T-helper 2 cell treated with Interferon-gamma antibody and Interleukin-4, amounts not matched to agents 100 ng/mL and 5 ng/mL, for 36 hours (primary cell): ENCODE data around the gene IKBIP. TPM values are rescaled to one million over a fixed set of nuclear protein-coding genes. Genes with fewer than 3 reads are reported as not detected.
"Not testable (repeated sequence)": the region's sequence is repeated elsewhere in the genome, so short reads cannot be mapped to it uniquely, and the experiment has no call there.

Experiments
- intact Hi-C: fragments of 100-400 bp; cut with micrococcal nuclease; formaldehyde crosslinking; loops from one replicate; pipeline ENCODE4 v1.15.1; 2023
- total RNA-seq: library from RNA; stranded (reverse); gene quantifications from 2 replicates; pipeline ENCODE4 v1.2.3, GENCODE V29; 2022

Gene IKBIP
- total RNA-seq, 1 donor from 2014 or later = 24.2 TPM

DNA sequence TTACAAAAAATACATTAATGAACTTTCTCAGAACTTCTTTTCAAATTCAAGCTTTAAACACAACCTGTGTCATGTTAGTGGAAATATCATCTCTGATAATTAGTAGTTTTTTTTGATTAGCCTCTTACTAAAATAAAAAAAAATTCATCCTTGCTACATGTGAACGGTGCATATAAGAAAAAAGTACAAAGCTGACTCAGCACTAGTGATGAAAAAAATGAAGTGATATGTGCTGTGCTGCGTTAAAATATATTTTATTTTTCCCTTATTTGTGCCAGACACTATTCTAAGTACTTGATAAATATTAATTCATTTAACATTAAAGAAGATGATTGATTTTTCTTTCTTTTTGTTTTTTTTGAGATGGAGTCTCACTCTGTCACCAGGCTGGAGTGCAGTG lies 7.5 kb downstream of the IKBIP start:
- intact Hi-C loops = no loop called here

- intact Hi-C loops = no loop called here
Observed at GRCh38 chr12:98635657-98636323, 8.8 kb downstream of the IKBIP start.

DNA sequence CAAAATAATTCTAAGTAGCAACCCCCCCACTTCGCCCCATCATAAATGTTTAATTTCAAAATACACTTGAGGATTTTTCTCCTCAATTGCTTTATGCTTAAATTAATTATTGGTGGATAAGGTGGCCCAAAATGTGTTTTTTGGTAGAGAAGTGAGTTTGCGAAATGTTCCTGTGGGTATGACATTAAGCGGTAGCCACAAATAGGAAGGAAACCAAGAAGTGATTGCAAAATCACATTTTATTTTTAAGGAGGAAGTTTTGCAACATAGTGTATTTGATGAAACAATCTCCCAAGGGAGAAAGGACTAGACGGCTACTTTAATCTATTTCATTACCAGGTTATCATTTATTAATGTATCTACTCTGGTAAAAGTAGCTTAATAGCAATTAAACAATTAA lies 25.6 kb downstream of the IKBIP start:
- intact Hi-C loops = no loop called here

- intact Hi-C loops = no loop called here
Observed at GRCh38 chr12:98612696-98613334, 31.8 kb downstream of the IKBIP start.

DNA sequence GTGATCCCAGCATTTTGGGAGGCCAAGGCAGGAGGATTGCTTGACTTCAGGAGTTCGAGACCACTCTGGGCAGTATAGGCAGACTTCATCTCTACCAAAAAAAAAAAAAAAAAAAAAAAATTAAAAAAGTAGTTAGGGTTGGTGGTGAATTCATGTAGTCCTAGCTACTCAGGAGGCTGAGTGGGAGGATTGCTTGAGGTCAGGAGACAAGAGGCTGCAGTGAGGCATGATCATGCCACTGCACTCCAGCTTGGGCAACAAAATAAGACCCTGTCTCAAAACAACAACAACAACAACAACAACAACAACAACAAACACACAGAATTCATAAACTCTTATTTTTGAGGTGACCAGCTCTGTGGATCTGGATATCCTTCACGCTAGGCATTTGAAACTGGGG lies 34.0 kb downstream of the IKBIP start:
- intact Hi-C loops = no loop called here

- intact Hi-C loops = no loop called here
Observed at GRCh38 chr12:98606359-98606988, 38.1 kb downstream of the IKBIP start.

DNA sequence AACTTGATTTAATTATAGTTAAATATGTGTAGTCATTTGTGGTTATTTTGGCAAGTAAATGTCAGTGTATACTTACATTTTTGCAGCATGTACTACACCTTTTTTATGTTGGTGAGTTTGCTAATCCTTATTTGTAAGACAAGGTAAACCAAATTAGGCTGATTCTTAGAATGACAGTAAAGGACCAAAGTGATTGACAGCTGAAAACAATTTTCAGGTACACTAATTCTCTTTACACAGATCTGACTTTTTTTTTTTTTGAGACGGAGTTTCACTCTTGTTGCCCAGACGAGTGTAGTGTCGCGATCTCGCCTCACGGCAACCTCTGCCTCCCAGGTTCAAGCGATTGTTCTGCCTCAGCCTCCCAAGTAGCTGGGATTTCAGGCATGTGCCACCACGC lies 42.7 kb downstream of the IKBIP start:
- intact Hi-C loops = no loop called here

DNA sequence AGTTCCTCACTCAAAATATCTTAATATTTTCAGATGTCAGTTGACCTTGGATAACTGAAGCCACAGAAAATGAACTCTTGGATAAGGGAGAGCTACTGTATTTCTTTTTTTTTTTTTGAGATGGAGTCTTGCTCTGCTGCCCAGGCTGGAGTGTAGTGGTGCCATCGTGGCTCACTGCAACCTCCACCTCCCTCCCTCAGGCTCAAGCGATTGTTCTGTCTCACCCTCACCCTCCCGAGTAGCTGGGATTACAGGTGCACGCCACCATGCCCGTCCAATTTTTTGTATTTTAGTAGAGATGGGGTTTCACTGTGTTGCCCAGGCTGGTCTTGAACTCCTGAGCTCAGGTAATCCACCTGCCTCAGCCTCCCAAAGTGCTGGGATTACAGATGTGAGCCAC lies 47.3 kb downstream of the IKBIP start:
- intact Hi-C loops = not testable (repeated sequence)

GRCh38 chr12:98595243-98595988 lies 49.2 kb downstream of the IKBIP start:
- intact Hi-C loops = no loop called here

GRCh38 chr12:98594050-98594835 lies 50.3 kb downstream of the IKBIP start:
- intact Hi-C loops = no loop called here

- intact Hi-C loops = loop anchor here (1.0 to 2.0 kb wide), 6 partner anchors 27 to 1687 kb away; partner anchors contain the start of genes APAF1, DEPDC4, NEDD1 and SCYL2
Observed at GRCh38 chr12:98593351-98594049, 51.1 kb downstream of the IKBIP start, which contains the start of gene SLC25A3. SLC25A3 (plus strand) TSS chr12:98593686; CDS start chr12:98593979, 293 bp downstream.

- intact Hi-C loops = loop anchor here (1.0 to 2.0 kb wide), 6 partner anchors 27 to 1686 kb away; partner anchors contain the start of genes APAF1, DEPDC4, NEDD1 and SCYL2
Observed at GRCh38 chr12:98592825-98593322, 51.7 kb downstream of the IKBIP start.

DNA sequence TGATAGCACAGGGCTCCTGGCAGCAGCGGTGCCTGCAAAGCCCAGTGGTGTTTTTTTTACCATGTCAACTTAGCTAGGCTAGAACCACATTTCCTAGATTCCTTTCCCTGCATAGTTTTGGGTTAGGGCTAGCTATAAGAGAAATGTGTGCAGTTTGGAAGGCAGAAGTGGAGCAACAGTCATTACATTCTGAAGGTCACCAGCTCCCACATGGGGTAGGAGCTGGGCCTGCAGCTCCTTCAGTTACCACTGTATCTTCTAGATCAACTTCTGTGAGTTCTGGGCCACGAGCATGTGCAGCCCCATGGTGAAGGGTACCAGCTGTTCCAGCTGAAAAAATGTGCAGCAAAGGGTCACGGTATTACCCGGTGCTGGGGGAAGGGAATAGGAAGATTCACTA lies 53.4 kb downstream of the IKBIP start:
- intact Hi-C loops = no loop called here

GRCh38 chr12:98587084-98587483 lies 57.5 kb downstream of the IKBIP start:
- intact Hi-C loops = loop anchor here (5.0 kb wide), 1 partner anchor 1865 kb away; no protein-coding TSS in a partner anchor

- intact Hi-C loops = no loop called here
Observed at GRCh38 chr12:98582093-98582492, 62.5 kb downstream of the IKBIP start.

- intact Hi-C loops = no loop called here
Observed at GRCh38 chr12:98581101-98581500, 63.5 kb downstream of the IKBIP start.

GRCh38 chr12:98580695-98581094 lies 63.9 kb downstream of the IKBIP start:
- intact Hi-C loops = no loop called here

- intact Hi-C loops = no loop called here
Observed at GRCh38 chr12:98579835-98580234, 64.8 kb downstream of the IKBIP start.

GRCh38 chr12:98579347-98579746 lies 65.2 kb downstream of the IKBIP start:
- intact Hi-C loops = no loop called here

DNA sequence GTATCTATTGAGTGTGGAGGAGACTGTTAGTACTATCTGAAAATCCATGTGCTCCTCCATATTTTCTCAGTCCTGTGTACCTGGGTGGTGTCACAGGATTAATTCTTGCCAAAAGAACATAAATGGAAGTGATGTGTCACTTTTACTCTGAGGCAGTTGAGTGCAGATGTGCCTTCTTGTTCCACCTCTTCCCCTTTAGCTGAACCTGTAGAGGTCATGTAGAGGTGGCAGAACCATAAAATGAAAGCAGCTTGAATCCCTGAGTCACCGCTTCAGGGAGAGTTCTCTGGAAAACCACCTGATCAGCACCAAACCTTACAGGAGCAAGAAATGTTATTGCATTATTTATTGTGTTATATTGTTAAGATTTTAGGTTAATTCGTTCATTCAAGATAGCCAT lies 65.8 kb downstream of the IKBIP start:
- intact Hi-C loops = no loop called here
